Measurements from ENCODE around the gene PALLD. TPM values are rescaled to one million over a fixed set of nuclear protein-coding genes. Genes with fewer than 3 reads are reported as not detected.

Gene PALLD
- total RNA-seq, 4 donors from 2014 or later, result 71.8 to 106 (median 83.3) TPM

DNA sequence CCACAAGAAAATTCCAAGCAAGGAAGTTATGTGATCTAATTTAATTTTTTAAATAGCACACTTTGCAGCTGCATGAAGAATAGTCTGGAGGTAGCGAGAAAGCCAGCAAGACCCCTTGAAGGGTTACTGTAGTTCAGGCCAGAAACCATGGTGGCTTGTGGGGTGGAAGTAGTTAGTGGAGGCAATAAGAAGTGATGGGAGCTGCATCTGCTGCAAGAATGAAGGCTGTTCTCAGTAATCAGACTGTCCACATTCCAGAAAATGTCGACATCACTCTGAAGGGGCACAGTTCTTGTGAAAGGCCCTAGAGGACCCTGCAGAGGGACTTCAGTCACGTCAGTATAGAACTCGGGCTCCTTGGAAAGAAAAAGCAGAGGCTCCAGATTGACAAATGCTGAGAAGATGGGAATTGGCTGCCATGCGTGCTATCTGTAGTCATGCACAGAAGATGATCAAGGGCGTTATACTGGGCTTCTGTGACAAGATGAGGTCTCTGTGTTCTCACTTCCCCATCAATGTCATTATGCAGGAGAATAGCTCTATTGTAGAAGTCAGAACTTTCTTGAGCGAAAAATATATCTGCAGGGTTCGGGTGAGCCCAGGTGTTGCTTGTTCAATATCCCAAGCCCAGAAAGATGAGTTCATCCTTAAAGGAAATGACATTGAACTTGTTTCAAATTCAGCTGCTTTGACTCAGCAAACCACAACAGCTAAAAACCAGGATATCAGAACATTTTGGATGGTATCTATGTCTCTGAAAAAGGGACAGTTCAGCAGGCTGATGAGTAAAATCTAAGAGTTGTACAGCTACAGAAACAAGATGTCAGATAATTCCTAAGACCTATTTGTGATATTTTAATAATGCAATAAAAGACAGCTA is 259.0 kb downstream of the PALLD start:
- Histone ChIP-seq H3K4me1 (no peaks in the 10 kb centered on the region), H3K27me3 (no peaks in the 10 kb centered on the region), H3K9me3 (no peaks in the 10 kb centered on the region), H3K36me3 (no peaks in the 10 kb centered on the region), H3K4me3 (no peak overlapping the region), H3K27ac (no peak overlapping the region)
- no peak for DNase-seq (ENCODE audit: low spot score in 2 of 2)
- 87% methylated on average over 8 of the region's 8 CpGs for WGBS
- TF ChIP-seq, protein P1, sequence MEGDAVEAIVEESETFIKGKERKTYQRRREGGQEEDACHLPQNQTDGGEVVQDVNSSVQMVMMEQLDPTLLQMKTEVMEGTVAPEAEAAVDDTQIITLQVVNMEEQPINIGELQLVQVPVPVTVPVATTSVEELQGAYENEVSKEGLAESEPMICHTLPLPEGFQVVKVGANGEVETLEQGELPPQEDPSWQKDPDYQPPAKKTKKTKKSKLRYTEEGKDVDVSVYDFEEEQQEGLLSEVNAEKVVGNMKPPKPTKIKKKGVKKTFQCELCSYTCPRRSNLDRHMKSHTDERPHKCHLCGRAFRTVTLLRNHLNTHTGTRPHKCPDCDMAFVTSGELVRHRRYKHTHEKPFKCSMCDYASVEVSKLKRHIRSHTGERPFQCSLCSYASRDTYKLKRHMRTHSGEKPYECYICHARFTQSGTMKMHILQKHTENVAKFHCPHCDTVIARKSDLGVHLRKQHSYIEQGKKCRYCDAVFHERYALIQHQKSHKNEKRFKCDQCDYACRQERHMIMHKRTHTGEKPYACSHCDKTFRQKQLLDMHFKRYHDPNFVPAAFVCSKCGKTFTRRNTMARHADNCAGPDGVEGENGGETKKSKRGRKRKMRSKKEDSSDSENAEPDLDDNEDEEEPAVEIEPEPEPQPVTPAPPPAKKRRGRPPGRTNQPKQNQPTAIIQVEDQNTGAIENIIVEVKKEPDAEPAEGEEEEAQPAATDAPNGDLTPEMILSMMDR (IDR thresholded peaks at IDR 0.05), result no peak
- TF ChIP-seq EP300 (IDR thresholded peaks at IDR 0.05) (no peak), POLR2AphosphoS5 (IDR thresholded peaks at IDR 0.05) (no peak), POLR2A (IDR thresholded peaks at IDR 0.05) (no peak)

DNA sequence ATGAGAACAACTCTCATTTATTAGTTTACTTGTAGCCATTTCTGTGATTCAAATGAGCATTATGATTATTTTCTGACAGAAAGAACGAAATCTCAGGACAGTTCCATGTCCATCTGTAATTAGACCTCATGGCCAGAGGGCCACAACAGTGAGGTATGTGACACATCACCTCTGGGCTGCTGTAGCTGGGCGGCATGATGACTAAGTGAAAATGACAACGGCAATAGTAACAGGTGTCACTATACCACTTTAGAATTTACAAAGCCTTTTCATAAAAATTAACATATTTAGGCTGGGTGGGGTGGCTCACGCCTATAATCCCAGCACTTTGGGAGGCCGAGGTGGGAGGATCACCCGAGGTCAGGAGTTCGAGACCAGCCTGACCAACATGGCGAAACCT is 260.6 kb downstream of the PALLD start:
- no peaks in the 10 kb centered on the region for H3K36me3 ChIP-seq
- DNase-seq (ENCODE audit: low spot score in 2 of 2), result no peak
- no peaks in the 10 kb centered on the region for H3K27me3 ChIP-seq
- WGBS, result 92% methylated on average over 8 of the region's 8 CpGs
- H3K9me3 ChIP-seq, result no peaks in the 10 kb centered on the region
- no peak overlapping the region for H3K4me3 ChIP-seq
- TF ChIP-seq, protein P1 (IDR thresholded peaks at IDR 0.05), result no peak
- TF ChIP-seq POLR2A (IDR thresholded peaks at IDR 0.05), result no peak
- H3K4me1 ChIP-seq, result no peaks in the 10 kb centered on the region
- no peak overlapping the region for H3K27ac ChIP-seq

DNA sequence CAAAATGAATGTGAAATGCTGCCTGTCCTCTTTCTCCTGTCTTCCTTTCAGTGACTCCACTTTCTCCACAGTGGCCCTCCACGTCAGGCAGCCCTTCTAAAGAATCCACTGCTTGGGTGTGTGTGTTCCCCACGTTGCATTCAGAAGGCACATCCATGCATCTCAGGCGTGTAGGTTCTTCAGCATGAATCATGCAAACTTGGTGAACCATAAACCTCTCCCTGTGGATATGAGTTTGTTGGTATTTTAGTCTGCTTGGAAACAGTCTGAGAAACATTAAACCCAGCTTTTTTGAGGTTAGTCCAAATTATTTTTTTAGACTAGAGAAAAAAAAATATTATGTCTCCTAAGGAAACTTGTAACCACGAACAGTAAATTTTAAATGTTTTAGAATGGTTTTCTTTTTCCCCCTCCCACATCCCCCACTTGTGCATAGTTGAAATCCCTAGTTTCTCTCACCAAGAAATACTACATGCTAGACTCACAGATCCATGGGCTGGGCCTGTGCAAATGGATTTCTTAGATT is 261.6 kb downstream of the PALLD start:
- no peak for DNase-seq (ENCODE audit: low spot score in 2 of 2)
- 28% methylated on average over 4 of the region's 4 CpGs for WGBS
- H3K4me1 ChIP-seq, result no peaks in the 10 kb centered on the region
- H3K27ac ChIP-seq, result no peak overlapping the region
- no peaks in the 10 kb centered on the region for H3K9me3 ChIP-seq
- TF ChIP-seq POLR2AphosphoS5 (IDR thresholded peaks at IDR 0.05) (no peak), EP300 (IDR thresholded peaks at IDR 0.05) (no peak), POLR2A (IDR thresholded peaks at IDR 0.05) (no peak)
- H3K4me3 ChIP-seq, result no peak overlapping the region
- no peaks in the 10 kb centered on the region for H3K36me3 ChIP-seq
- no peaks in the 10 kb centered on the region for H3K27me3 ChIP-seq

DNA sequence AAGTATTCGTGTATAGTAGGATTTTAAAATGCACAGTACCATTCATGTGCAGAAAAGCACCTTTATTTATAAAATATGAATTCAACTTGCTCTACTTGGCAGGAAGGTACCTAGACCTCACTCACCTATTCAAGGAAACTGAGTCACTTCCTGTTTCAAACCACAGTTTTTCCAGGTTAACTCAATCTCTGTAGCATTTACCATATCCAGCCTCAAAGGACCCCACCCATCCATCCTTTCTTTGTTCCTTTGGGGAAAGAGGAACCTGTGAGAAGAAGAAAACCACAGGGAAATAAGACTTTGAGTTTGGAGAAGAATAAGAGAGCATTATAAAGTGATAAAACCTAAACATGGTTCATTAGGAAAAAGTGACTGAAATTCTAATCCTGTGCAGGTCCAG is 262.5 kb downstream of the PALLD start:
- H3K4me1 ChIP-seq, result no peaks in the 10 kb centered on the region
- H3K9me3 ChIP-seq, result no peaks in the 10 kb centered on the region
- no peak overlapping the region for H3K27ac ChIP-seq
- no peaks in the 10 kb centered on the region for H3K27me3 ChIP-seq
- H3K4me3 ChIP-seq, result no peak overlapping the region
- DNase-seq (ENCODE audit: low spot score in 2 of 2), result no peak
- WGBS, result 91% methylated on average over 1 of the region's 1 CpG
- no peak for TF ChIP-seq EP300 (IDR thresholded peaks at IDR 0.05)
- no peak for TF ChIP-seq POLR2AphosphoS5 (IDR thresholded peaks at IDR 0.05)
- TF ChIP-seq, protein P1 (IDR thresholded peaks at IDR 0.05), result no peak
- no peak for TF ChIP-seq POLR2A (IDR thresholded peaks at IDR 0.05)
- no peaks in the 10 kb centered on the region for H3K36me3 ChIP-seq

DNA sequence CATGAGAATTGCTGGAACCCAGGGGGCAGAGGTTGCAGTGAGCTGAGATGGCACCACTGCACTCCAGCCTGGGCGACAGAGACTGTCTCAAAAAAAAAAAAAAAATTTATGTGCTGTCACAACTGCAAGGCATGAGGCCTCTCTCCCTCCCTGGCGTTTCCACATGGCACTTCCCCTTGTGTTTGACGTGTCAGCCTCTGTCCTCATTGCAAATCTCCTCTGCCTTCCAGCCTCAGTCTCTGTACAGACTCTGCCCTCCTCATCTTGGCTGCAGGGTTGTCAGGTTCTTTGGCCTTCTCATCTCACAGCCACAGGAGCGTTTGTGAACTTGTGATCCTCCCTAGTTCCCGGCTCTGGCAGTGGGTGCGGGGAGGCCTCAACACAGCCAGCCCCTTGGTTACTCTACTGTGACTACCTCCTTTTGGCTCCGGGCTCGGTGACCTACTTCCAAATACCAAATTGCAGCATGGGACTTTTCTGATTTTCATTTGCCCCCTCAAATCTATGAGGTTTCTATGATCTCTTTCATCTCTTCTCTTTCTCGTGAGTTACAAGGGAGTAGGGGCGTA is 263.2 kb downstream of the PALLD start:
- Histone ChIP-seq H3K27ac (no peak overlapping the region), H3K36me3 (no peaks in the 10 kb centered on the region), H3K27me3 (no peaks in the 10 kb centered on the region), H3K4me3 (no peak overlapping the region), H3K9me3 (no peaks in the 10 kb centered on the region), H3K4me1 (no peaks in the 10 kb centered on the region)
- 87% methylated on average over 9 of the region's 10 CpGs for WGBS
- TF ChIP-seq POLR2A (IDR thresholded peaks at IDR 0.05), result no peak
- no peak for TF ChIP-seq EP300 (IDR thresholded peaks at IDR 0.05)
- TF ChIP-seq POLR2AphosphoS5 (IDR thresholded peaks at IDR 0.05), result no peak
- TF ChIP-seq, protein P1 (IDR thresholded peaks at IDR 0.05), result no peak
- DNase-seq (ENCODE audit: low spot score in 2 of 2), result no peak

All from suprapubic skin (tissue), 4 donors.